Tibial nerve (tissue), 4 donors: ENCODE results near the gene CREBRF. TPM values are rescaled to one million over a fixed set of nuclear protein-coding genes. Genes with fewer than 3 reads are reported as not detected.

ENCODE experiments used
- DNase-seq, 2 donors: peaks; one replicate each; pipeline ENCODE4 v3.0.0-alpha.2; 2019; ENCODE audit warnings: low spot score in 2 of 2
- H3K27ac ChIP-seq, 4 donors: fragments of 200-600 bp; sonication (generic) in 3 of 4; one replicate each; pipeline ENCODE4 v1.5.1; 2017 to 2019; ENCODE audit warnings: mild to moderate bottlenecking in 1 of 4
- H3K27me3 ChIP-seq, 2 donors: fragments of 200-600 bp; sonication (generic) in 1 of 2; one replicate each; pipeline versions ENCODE4 v1.5.1 to v1.6.0; 2017 to 2019
- H3K36me3 ChIP-seq, 3 donors: fragments of 200-600 bp; sonication (generic); one replicate each; pipeline ENCODE4 v1.5.1; 2018 to 2019
- H3K4me1 ChIP-seq, 4 donors: fragments of 200-600 bp; sonication (generic) in 3 of 4; one replicate each; pipeline ENCODE4 v1.5.1; 2017 to 2019
- H3K4me3 ChIP-seq, 4 donors: fragments of 200-600 bp; sonication (generic) in 3 of 4; one replicate each; pipeline ENCODE4 v1.5.1; 2017 to 2019; ENCODE audit warnings: mild to moderate bottlenecking in 1 of 4, moderate library complexity in 1 of 4
- H3K9me3 ChIP-seq, 4 donors: fragments of 200-600 bp; sonication (generic) in 3 of 4; one replicate each; pipeline ENCODE4 v1.5.1; 2017 to 2019
- EP300 ChIP-seq, 2 donors: sonication (generic); formaldehyde crosslinking; IDR thresholded peaks; one replicate each; pipeline ENCODE4 v1.6.1; 2017; ENCODE audit warnings: antibody characterized with exemption in 2 of 2, mild to moderate bottlenecking in 1 of 2
- POLR2A ChIP-seq, 2 donors: fragments of 450-650 bp; IDR thresholded peaks; one replicate each; pipeline ENCODE4 v1.6.1; 2017; ENCODE audit warnings: antibody characterized with exemption in 2 of 2, mild to moderate bottlenecking in 2 of 2, moderate library complexity in 2 of 2
- WGBS, 2 donors: methylation state at CpG; one replicate each; pipeline ENCODE4 v1.1.5; 2018; 5-methylcytosine and 5-hydroxymethylcytosine counted together
- total RNA-seq, 4 donors: library from RNA; depleted of rRNA; stranded (reverse); fragments of >200 nt; gene quantifications; one replicate each; pipeline ENCODE4 v1.1.0, GENCODE V29; 2016
- TF ChIP-seq, protein P1 (sequence below), 5 experiments: fragments of 200-600 bp in 3 of 5; fragments of 450-650 bp in 2 of 5; sonication (generic) in 3 of 5; IDR thresholded peaks; one replicate each; pipeline ENCODE4 v1.5.1; 2016 to 2019; ENCODE audit warnings: antibody characterized with exemption in 5 of 5, mild to moderate bottlenecking in 3 of 5, moderate library complexity in 2 of 5

The CREBRF gene
- total RNA-seq, 4 donors from 2014 or later = 31.2 to 46.3 (median 40.5) TPM

DNA sequence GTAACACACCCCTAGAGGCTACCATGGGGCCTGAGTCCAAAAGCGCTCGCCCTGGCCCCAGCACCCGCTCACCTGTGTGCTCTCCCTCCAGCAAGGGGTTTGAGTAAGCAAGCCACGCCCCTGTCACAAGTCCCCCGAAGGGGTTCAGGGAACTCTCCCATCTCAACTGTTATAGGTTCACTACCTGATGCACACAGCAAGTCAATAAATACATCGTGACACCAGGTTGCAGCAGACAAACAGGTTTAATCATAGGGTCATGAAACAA, 8.4 kb upstream of the CREBRF start:
- TF ChIP-seq, protein P1, sequence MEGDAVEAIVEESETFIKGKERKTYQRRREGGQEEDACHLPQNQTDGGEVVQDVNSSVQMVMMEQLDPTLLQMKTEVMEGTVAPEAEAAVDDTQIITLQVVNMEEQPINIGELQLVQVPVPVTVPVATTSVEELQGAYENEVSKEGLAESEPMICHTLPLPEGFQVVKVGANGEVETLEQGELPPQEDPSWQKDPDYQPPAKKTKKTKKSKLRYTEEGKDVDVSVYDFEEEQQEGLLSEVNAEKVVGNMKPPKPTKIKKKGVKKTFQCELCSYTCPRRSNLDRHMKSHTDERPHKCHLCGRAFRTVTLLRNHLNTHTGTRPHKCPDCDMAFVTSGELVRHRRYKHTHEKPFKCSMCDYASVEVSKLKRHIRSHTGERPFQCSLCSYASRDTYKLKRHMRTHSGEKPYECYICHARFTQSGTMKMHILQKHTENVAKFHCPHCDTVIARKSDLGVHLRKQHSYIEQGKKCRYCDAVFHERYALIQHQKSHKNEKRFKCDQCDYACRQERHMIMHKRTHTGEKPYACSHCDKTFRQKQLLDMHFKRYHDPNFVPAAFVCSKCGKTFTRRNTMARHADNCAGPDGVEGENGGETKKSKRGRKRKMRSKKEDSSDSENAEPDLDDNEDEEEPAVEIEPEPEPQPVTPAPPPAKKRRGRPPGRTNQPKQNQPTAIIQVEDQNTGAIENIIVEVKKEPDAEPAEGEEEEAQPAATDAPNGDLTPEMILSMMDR (IDR thresholded peaks at IDR 0.05) = no peak
- TF ChIP-seq EP300 (IDR thresholded peaks at IDR 0.05) (no peak), POLR2A (IDR thresholded peaks at IDR 0.05) (no peak)

DNA sequence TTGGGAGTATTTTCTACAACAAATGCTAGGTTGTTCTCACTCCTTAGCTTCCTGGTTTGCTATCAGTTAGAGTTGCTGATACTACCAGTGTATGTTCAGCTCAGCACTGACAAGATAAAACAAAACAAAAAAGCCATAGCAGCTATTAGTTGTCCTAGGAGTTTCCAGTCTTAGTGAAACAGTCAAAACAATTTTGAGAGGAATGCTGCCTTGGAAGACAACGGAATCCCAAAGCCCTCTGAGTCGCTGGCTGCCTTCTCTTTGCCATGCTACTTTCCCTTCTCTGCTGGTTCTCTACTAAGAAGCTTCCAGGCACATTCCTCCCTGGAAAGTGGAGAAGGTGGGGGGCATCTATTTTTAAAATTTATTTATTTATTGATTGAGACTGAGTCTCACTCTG, 5.4 kb upstream of the CREBRF start:
- H3K4me1 ChIP-seq = peaks cover 0 to 8% (median 6%) of the 10 kb centered on the region in 4 donors
- 64 to 66% methylated on average over 2 of the region's 2 CpGs for WGBS, 2 donors
- TF ChIP-seq, protein P1 (IDR thresholded peaks at IDR 0.05) = no peak
- no peak for TF ChIP-seq POLR2A (IDR thresholded peaks at IDR 0.05)
- no peak for TF ChIP-seq EP300 (IDR thresholded peaks at IDR 0.05)
- no peaks in the 10 kb centered on the region for H3K27me3 ChIP-seq
- no peak for DNase-seq
- no peaks in the 10 kb centered on the region for H3K36me3 ChIP-seq
- H3K27ac ChIP-seq = no peak overlapping the region
- H3K4me3 ChIP-seq = no peak overlapping the region
- H3K9me3 ChIP-seq = no peaks in the 10 kb centered on the region

More for the DNA sequence above, 8.4 kb upstream of the CREBRF start:
- H3K4me3 ChIP-seq = no peak overlapping the region
- DNase-seq = no peak
- H3K36me3 ChIP-seq = no peaks in the 10 kb centered on the region
- no peaks in the 10 kb centered on the region for H3K27me3 ChIP-seq
- 59 to 71% methylated on average over 6 of the region's 6 CpGs for WGBS, 2 donors
- no peaks in the 10 kb centered on the region for H3K4me1 ChIP-seq
- no peaks in the 10 kb centered on the region for H3K9me3 ChIP-seq
- no peak overlapping the region for H3K27ac ChIP-seq

DNA sequence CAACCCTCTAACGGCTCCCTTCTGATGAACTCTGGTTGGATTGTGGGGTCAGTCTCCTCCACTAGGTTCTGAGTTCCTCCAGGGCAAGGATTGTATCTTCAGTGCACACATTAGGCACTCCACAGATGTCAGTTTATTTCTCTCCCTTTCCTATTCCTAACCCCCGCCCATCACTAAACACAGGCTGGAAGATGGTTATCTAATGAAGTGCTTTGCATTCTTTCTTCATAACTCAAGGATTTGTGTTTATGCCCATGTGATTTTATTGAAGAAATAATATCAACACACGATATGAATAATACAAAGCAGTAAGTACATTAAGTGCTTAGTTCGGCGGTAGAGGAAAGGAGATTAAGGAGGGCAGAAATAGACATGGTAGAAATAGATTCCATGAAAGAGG, 4.4 kb upstream of the CREBRF start:
- Histone ChIP-seq H3K4me3 (no peak overlapping the region), H3K4me1 (peaks cover 0 to 8% (median 6%) of the 10 kb centered on the region in 4 donors), H3K27ac (no peak overlapping the region), H3K9me3 (no peaks in the 10 kb centered on the region), H3K27me3 (no peaks in the 10 kb centered on the region), H3K36me3 (no peaks in the 10 kb centered on the region)
- DNase-seq = no peak
- TF ChIP-seq, protein P1 (IDR thresholded peaks at IDR 0.05) = no peak
- TF ChIP-seq POLR2A (IDR thresholded peaks at IDR 0.05) (no peak), EP300 (IDR thresholded peaks at IDR 0.05) (no peak)
- 66% methylated on average over 5 of the region's 5 CpGs for WGBS, 2 donors

DNA sequence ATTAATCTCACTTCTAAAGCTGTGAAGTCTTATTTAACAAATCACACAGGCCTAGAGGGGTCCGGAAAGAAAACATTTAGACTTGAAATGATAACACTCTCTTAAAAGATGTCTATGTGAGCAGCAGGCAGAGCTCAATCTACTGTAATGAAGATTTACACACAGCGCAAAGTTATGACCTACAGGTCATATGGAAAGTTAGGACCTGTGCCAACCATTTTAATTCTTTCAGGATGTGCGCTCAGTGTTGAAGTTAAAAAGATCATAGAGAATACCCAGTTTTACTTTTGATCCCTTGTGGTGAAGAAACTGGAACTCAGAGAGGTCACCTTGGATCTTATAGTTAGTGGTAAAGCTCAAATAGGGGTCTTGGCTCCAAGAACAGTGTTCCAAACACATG, 3.1 kb upstream of the CREBRF start:
- Histone ChIP-seq H3K27me3 (no peaks in the 10 kb centered on the region), H3K9me3 (no peaks in the 10 kb centered on the region), H3K27ac (no peak overlapping the region), H3K4me1 (peaks cover 0 to 13% (median 11%) of the 10 kb centered on the region in 4 donors), H3K4me3 (no peak overlapping the region), H3K36me3 (no peaks in the 10 kb centered on the region)
- 57 to 73% methylated on average over 3 of the region's 3 CpGs for WGBS, 2 donors
- no peak for TF ChIP-seq EP300 (IDR thresholded peaks at IDR 0.05)
- TF ChIP-seq, protein P1 (IDR thresholded peaks at IDR 0.05) = no peak
- no peak for TF ChIP-seq POLR2A (IDR thresholded peaks at IDR 0.05)
- no peak for DNase-seq

DNA sequence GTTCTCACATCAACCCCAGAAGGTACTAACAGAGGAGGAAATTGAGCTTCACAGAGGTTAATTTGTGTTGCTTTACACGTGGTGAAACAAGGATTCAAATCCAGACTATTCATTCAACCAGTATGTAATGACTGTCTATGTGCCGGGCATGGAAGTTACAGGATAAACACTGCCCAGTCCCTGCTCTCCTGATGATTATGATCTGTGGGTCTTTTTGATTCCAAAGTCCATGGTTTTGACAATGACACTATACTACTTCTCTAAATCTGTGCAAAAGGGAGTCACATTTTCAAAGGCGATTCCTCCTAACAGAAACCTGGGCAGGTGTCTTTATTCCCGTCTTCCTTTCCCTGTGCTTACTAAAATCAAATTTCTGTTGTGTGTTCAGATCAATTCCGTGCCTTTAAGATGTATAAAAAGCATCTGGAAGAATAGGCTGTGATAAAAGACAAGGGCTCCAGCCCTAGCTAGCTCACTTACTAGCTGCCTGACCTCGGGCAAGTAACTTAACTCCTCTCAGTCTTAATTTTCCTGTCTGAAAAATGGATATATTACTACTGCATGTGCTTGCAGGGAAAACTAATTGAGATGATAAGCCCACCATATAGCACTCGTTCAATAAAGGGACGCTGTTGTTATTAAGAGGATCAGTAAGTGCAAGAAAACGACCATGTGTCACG, 970 bp upstream of the CREBRF start:
- H3K9me3 ChIP-seq = no peaks in the 10 kb centered on the region
- H3K4me3 ChIP-seq = peak overlapping the region in 3 of 4 donors; percentile 71 to 97 (median 82)
- peaks cover 0 to 32% (median 15%) of the 10 kb centered on the region in 4 donors for H3K4me1 ChIP-seq
- TF ChIP-seq, protein P1 (IDR thresholded peaks at IDR 0.05) = no peak
- TF ChIP-seq POLR2A (IDR thresholded peaks at IDR 0.05) = no peak
- TF ChIP-seq EP300 (IDR thresholded peaks at IDR 0.05) = no peak
- no peaks in the 10 kb centered on the region for H3K36me3 ChIP-seq
- H3K27ac ChIP-seq = peak overlapping the region in 2 of 4 donors; percentile 26 to 100
- no peak for DNase-seq
- H3K27me3 ChIP-seq = no peaks in the 10 kb centered on the region
- WGBS, 2 donors = 25 to 27% methylated on average over 10 of the region's 10 CpGs
